ENCODE measurements around the gene CNTNAP2.

Gene CNTNAP2

GRCh38 chr7:148242294-148242821 is 2125.8 kb downstream of the CNTNAP2 start:
- DNase-seq (ENCODE audit: insufficient read length, low spot score) (peak; percentile 48), FAIRE-seq (peak; percentile 79)

GRCh38 chr7:148245381-148245780 is 2128.8 kb downstream of the CNTNAP2 start:
- DNase-seq (ENCODE audit: insufficient read length, low spot score) (no peak), FAIRE-seq (no peak)

DNA sequence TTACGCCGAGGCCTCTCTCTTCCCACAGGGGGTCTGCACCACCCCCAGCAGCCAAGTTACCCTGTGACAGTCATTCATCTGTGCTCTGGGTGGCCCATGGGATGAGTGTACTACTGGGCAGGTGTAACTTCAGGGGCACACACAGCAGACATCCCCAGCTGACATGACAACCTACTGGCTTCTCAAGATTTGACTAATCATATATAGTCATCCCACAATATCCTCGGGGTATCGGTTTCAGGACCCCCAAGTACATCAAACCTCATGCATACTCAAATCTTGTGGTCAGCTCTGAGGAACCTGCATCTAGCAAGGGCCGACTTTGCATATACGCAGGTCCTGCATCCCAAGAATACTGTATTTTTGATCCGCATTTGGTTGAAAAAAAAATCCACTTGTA is 2137.0 kb downstream of the CNTNAP2 start:
- FAIRE-seq: no peak
- no peak for DNase-seq (ENCODE audit: insufficient read length, low spot score)

DNA sequence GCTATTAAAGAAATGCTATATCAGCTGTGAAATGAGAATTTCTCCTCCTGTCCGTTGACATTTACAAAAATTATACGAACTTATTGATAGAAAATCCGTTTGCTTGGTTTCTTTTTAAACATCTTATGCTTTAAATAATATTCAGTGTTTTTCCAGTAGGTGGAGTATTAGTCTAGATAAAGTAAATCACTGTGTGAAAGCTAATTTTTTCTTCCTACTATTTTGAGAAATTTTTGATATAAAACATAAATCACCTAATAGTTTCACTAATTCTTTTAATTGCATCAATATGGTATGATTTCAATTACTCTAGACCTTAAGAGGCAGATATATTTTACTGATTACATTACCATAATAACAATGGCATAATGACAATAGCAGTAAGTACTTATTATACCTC is 2138.7 kb downstream of the CNTNAP2 start:
- no peak for FAIRE-seq
- DNase-seq (ENCODE audit: insufficient read length, low spot score): no peak

- DNase-seq (ENCODE audit: insufficient read length, low spot score): no peak
- FAIRE-seq: no peak
These were observed 2139.8 kb downstream of the CNTNAP2 start for GRCh38 chr7:148256433-148256832.

- FAIRE-seq: no peak
- no peak for DNase-seq (ENCODE audit: insufficient read length, low spot score)
These were observed 2144.0 kb downstream of the CNTNAP2 start for GRCh38 chr7:148260599-148260998.

GRCh38 chr7:148261523-148261922 is 2144.9 kb downstream of the CNTNAP2 start:
- no peak for FAIRE-seq

GRCh38 chr7:148261996-148262688 is 2145.5 kb downstream of the CNTNAP2 start:
- no peak for DNase-seq (ENCODE audit: insufficient read length, low spot score)
- no peak for FAIRE-seq

More at GRCh38 chr7:148261523-148261922, 2144.9 kb downstream of the CNTNAP2 start:
- DNase-seq (ENCODE audit: insufficient read length, low spot score): no peak

GRCh38 chr7:148262721-148263229 is 2146.2 kb downstream of the CNTNAP2 start:
- DNase-seq (ENCODE audit: insufficient read length, low spot score): peak; percentile 50
- peak; percentile 66 for FAIRE-seq

DNA sequence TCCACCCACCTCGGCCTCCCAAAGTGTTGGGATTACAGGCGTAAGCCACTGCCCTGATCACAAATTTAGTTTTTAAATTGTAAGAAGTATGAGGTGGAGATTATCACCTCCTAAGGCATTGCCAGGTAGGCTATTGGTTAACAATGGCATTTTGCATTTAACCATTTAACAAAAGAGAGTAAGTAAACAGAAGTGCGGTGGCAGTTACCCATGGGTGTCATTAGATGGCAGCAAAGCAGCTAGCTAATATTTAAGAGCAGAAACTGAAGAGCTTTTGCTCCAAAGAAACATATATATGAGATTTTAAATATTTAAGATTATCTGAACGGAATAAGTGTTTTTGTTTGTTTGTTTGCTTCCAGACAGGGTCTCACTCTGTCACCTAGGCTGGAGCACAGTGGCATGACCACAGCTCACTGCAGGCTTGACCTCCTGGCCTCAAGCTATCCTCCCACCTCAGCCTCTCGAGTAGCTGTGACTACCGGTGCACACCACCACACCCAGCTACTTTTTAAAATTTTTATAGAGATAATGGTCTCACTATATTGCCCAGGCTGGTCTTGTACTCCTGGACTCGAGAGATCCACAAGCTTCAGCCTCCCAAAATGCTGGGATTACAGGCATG is 2148.4 kb downstream of the CNTNAP2 start:
- FAIRE-seq: no peak

GRCh38 chr7:148265896-148266295 is 2149.3 kb downstream of the CNTNAP2 start:
- FAIRE-seq (no peak), DNase-seq (ENCODE audit: insufficient read length, low spot score) (no peak)

More for the DNA sequence above, 2148.4 kb downstream of the CNTNAP2 start:
- DNase-seq (ENCODE audit: insufficient read length, low spot score): peak; percentile 4

DNA sequence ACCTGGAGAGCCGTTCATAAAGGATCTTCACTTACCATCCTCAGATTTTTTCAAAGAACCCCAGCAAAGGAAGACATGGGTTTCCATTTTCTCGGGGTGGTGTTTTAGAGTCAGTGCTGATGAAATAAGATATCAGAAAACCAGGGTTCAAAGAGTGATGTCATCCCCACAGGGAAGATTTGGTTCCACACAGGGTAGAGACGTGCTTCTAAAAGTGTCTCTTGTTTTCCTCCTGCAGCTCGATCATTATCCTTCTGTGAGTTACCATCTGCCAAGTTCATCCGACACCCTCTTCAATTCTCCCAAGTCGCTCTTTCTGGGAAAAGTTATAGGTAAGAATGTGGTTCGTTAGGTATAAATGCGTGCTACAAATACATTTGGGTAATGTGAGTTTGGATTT is 2150.2 kb downstream of the CNTNAP2 start:
- FAIRE-seq: no peak
- no peak for DNase-seq (ENCODE audit: insufficient read length, low spot score)

DNA sequence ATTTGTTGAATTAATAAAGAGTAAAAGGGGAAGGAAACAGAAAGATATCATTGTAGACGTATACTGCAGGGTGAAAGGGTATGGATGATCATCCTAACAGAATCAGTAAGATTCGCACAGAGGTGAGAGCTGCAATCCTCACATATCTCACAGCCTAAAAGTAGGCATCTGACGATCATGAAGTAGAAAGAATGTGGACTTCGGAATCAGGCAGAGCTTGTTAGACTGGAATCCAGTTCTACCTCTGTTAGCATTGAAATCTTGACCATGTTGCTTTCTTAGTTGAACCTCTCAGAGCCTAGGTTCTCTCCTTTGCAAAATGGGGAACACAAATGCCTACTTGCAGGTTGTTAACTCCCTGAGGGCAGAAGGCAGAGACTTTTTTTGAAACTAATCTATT is 2154.0 kb downstream of the CNTNAP2 start:
- FAIRE-seq (no peak), DNase-seq (ENCODE audit: insufficient read length, low spot score) (no peak)

DNA sequence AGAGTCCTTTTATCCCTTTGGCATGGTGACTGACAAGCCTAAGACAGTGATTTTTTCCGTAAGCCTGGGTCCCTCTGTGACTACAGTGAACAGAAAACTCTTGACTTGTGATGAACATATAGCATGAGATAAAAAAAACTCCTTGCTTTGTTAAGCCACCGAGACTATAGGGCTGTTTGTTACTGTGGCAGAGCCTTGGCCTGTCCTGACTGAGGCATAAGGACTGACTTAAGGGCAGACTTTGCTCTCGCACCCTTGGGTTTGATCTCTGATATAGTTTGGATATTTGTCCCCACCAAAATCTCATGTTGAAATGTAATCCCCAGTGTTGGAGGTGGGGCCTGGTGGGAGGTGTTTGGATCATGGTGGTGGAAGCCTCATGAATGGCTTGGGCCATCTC is 2157.5 kb downstream of the CNTNAP2 start:
- no peak for FAIRE-seq
- no peak for DNase-seq (ENCODE audit: insufficient read length, low spot score)

DNA sequence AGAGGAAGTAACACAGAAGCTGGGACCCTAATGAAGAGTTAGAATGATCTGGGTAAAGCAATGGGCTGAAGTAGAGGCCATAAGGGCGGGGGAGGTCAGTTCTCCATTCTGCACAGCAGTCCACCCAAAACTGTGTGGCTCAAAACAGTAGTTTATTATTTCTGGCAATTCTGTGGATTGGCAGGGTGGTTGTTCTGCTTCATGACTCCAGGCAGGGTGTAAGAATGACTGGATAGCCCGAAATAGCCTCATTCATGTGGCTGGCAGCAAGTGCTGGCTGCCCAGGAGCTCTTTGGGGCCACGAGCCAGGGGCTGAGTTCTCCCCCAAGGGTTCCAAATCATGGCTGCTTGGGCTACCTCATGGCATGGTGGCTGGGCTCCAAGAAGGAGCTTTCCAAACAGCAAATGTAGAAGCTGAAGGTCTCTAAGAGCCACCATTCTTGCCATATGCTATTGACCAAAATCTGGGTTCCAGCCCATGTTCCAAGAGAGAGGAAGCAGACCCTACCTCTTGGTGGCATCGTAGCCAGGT is 2158.8 kb downstream of the CNTNAP2 start:
- no peak for FAIRE-seq
- DNase-seq (ENCODE audit: insufficient read length, low spot score): no peak

- FAIRE-seq (no peak), DNase-seq (ENCODE audit: insufficient read length, low spot score) (no peak)
These were observed 2159.9 kb downstream of the CNTNAP2 start for GRCh38 chr7:148276314-148277041.

DNA sequence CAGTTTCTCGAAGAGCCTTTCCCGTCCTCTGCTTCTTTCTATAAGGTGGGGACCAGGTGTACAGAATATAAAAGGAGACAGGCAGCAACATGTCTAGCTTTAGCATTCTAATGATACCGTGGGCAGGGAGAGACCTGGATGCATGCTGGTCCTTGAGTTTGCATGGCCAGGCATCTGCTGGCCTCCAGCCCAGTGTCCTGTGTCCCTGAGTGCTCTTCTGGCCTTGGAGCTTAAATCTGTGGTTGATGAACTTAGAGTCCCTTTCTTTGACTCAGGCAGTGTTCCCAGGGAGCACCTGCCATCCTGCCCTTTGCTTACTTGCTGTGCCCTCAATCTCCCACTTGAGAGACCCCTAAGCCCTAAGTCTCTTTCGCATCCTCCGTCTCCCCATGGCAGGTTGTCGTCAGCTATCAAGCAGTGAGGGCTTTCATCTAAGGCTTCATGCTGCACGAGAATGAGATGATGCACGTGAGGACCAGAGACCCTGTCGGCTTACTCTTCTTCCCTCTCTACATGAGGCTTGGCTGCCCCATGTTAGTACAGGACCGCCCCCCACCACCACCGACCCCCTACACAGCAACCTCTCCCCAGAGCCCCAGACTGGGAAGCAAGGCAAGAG is 2160.6 kb downstream of the CNTNAP2 start:
- FAIRE-seq (no peak), DNase-seq (ENCODE audit: insufficient read length, low spot score) (no peak)

- FAIRE-seq (no peak), DNase-seq (ENCODE audit: insufficient read length, low spot score) (no peak)
These were observed 2169.5 kb downstream of the CNTNAP2 start for GRCh38 chr7:148286150-148286549.

- FAIRE-seq: no peak
- DNase-seq (ENCODE audit: insufficient read length, low spot score): no peak
These were observed 2170.9 kb downstream of the CNTNAP2 start for GRCh38 chr7:148287538-148287937.

- no peak for FAIRE-seq
These were observed 2172.1 kb downstream of the CNTNAP2 start for GRCh38 chr7:148288592-148289151.

More at GRCh38 chr7:148288592-148289151, 2172.1 kb downstream of the CNTNAP2 start:
- no peak for DNase-seq (ENCODE audit: insufficient read length, low spot score)

Data from GM19239 (cell line).